Activated CD8-positive, alpha-beta memory T cell treated with anti-CD3 and anti-CD28 coated beads for 24 hours (primary cell): ENCODE results near the gene DYNLT2.

ENCODE experiments used
- DNase-seq: peaks from one replicate; pipeline ENCODE4 v3.0.0-alpha.2; 2020

The DYNLT2 gene

GRCh38 chr6:169692516-169692915, 58.9 kb downstream of the DYNLT2 start:
- DNase-seq = no peak

- DNase-seq = no peak
These were observed 60.1 kb downstream of the DYNLT2 start for GRCh38 chr6:169691260-169691659.
